GM06990 (cell line): ENCODE data around the gene SRL.

Experiments used
- DNase-seq: peaks from one replicate; pipeline ENCODE4 v3.0.0-alpha.2; 2011; ENCODE audit not compliant: insufficient read length; ENCODE audit errors: extremely low read depth
- H3K27me3 ChIP-seq: replicated peaks from 2 replicates; pipeline ENCODE4 v1.6.0; 2011; ENCODE audit warnings: low read length; ENCODE audit not compliant: control insufficient read depth, insufficient read depth
- H3K36me3 ChIP-seq: 2 replicates; pipeline ENCODE4 v1.5.1; 2011; ENCODE audit warnings: low read length; ENCODE audit not compliant: control insufficient read depth, insufficient read depth
- H3K4me3 ChIP-seq: replicated peaks from 2 replicates; pipeline ENCODE4 v1.5.1; 2011; ENCODE audit warnings: low read depth, mild to moderate bottlenecking, control low read depth, low read length
- CTCF ChIP-seq: IDR thresholded peaks from 2 replicates; pipeline ENCODE4 v1.5.1; 2011; ENCODE audit warnings: low read length, control low read depth, mild to moderate bottlenecking, inconsistent platforms; ENCODE audit not compliant: insufficient read depth, poor library complexity, severe bottlenecking

The SRL gene

GRCh38 chr16:4193920-4194319 lies 48.0 kb downstream of the SRL start:
- no peak for DNase-seq
- no peak overlapping the region for H3K4me3 ChIP-seq
- TF ChIP-seq CTCF = no peak
- no peaks in the 10 kb centered on the region for H3K36me3 ChIP-seq
- no peaks in the 10 kb centered on the region for H3K27me3 ChIP-seq

GRCh38 chr16:4192206-4192605 lies 49.7 kb downstream of the SRL start:
- H3K4me3 ChIP-seq = no peak overlapping the region
- DNase-seq = no peak
- TF ChIP-seq CTCF = no peak
- H3K27me3 ChIP-seq = no peaks in the 10 kb centered on the region
- H3K36me3 ChIP-seq = no peaks in the 10 kb centered on the region

GRCh38 chr16:4190712-4191333 lies 51.1 kb downstream of the SRL start:
- Histone ChIP-seq H3K27me3 (no peaks in the 10 kb centered on the region), H3K36me3 (no peaks in the 10 kb centered on the region), H3K4me3 (no peak overlapping the region)
- TF ChIP-seq CTCF = no peak
- DNase-seq = no peak

GRCh38 chr16:4190086-4190485 lies 51.8 kb downstream of the SRL start:
- Histone ChIP-seq H3K27me3 (no peaks in the 10 kb centered on the region), H3K36me3 (no peaks in the 10 kb centered on the region), H3K4me3 (no peak overlapping the region)
- no peak for TF ChIP-seq CTCF
- DNase-seq = no peak

GRCh38 chr16:4184038-4184702 lies 57.7 kb downstream of the SRL start:
- Histone ChIP-seq H3K27me3 (no peaks in the 10 kb centered on the region), H3K4me3 (peak overlapping the region; percentile 60), H3K36me3 (no peaks in the 10 kb centered on the region)
- TF ChIP-seq CTCF = no peak
- DNase-seq = no peak
